Gastrocnemius medialis (tissue), 4 donors: Measurements from ENCODE around the gene MAVS. TPM values are rescaled to one million over a fixed set of nuclear protein-coding genes. Genes with fewer than 3 reads are reported as not detected.
A peak's percentile ranks its signal among the peaks of the same experiment; 100 is the strongest.

Experiments used
- ATAC-seq, 2 donors: fragments of 150-250 bp; one replicate each; pipeline ENCODE4 v1.9.1; 2016
- DNase-seq, 2 donors: peaks; one replicate each; pipeline ENCODE4 v3.0.0-alpha.2; 2019
- H3K27ac ChIP-seq, 4 donors: fragments of 200-600 bp; sonication (generic); 1 replicate in 1 of 4; 2 replicates in 3 of 4; pipeline ENCODE4 v1.5.1; 2016 to 2018; ENCODE audit warnings: mild to moderate bottlenecking in 2 of 4, moderate library complexity in 1 of 4
- H3K27me3 ChIP-seq, 3 donors: fragments of 200-600 bp; sonication (generic) in 2 of 3; 1 replicate in 1 of 3; 2 replicates in 2 of 3; pipeline versions ENCODE4 v1.5.1 to v1.6.0; 2016 to 2019; ENCODE audit warnings: mild to moderate bottlenecking in 1 of 3, moderate library complexity in 1 of 3
- H3K36me3 ChIP-seq, 2 donors: fragments of 200-600 bp; sonication (generic) in 1 of 2; one replicate each; pipeline ENCODE4 v1.5.1; 2017 to 2018
- H3K4me1 ChIP-seq, 2 donors: fragments of 200-600 bp; sonication (generic) in 1 of 2; one replicate each; pipeline ENCODE4 v1.5.1; 2016 to 2017; ENCODE audit warnings: mild to moderate bottlenecking in 2 of 2
- H3K4me3 ChIP-seq, 4 donors: fragments of 200-600 bp; sonication (generic) in 3 of 4; 1 replicate in 1 of 4; 2 replicates in 3 of 4; pipeline ENCODE4 v1.5.1; 2016 to 2019; ENCODE audit warnings: mild to moderate bottlenecking in 2 of 4
- H3K9me3 ChIP-seq, 3 donors: fragments of 200-600 bp; sonication (generic) in 2 of 3; 1 replicate in 1 of 3; 2 replicates in 2 of 3; pipeline ENCODE4 v1.5.1; 2016 to 2019
- CTCF ChIP-seq, 5 experiments: fragments of 450-650 bp in 3 of 5; fragments of 200-600 bp in 2 of 5; sonication (generic) in 2 of 5; IDR thresholded peaks in 4 of 5; conservative IDR thresholded peaks in 1 of 5; 1 replicate in 4 of 5; 2 replicates in 1 of 5; pipeline ENCODE4 v1.5.1; 2016 to 2019; ENCODE audit warnings: antibody characterized with exemption in 5 of 5, mild to moderate bottlenecking in 3 of 5, moderate library complexity in 3 of 5
- POLR2A ChIP-seq, 2 donors: fragments of 450-650 bp; IDR thresholded peaks; one replicate each; pipeline ENCODE4 v1.6.1; 2017; ENCODE audit warnings: antibody characterized with exemption in 2 of 2, mild to moderate bottlenecking in 2 of 2, moderate library complexity in 2 of 2
- in situ Hi-C, 4 donors: fragments of 200-750 bp; cut with MboI; loops; one replicate each; pipeline versions ENCODE4 v1.15.0 to v1.8.0; 2017; ENCODE audit warnings: low sequenced_read_pairs in 4 of 4
- intact Hi-C: fragments of 100-400 bp; cut with DNase I; formaldehyde crosslinking; loops from one replicate; pipeline ENCODE4 v1.15.1; 2023; ENCODE audit warnings: low total_unique reads
- total RNA-seq, 4 donors: library from RNA; depleted of rRNA; stranded (reverse); fragments of >200 nt; gene quantifications; one replicate each; pipeline versions ENCODE4 v1.1.0 to v1.2.3, GENCODE V29; 2016

Gene MAVS
- total RNA-seq = 10 to 100 TPM; 37.9 to 64.5 (median 44.4) TPM

- peak; percentile 90 to 95 for ATAC-seq
Observed at GRCh38 chr20:3846740-3847428, at the start of gene MAVS. TSS of gene MAVS (plus strand) at chr20:3846834. CDS start at chr20:3854625, 7,791 bp downstream.

GRCh38 chr20:3797226-3797545 is 49.4 kb upstream of the MAVS start:
- no peaks in the 10 kb centered on the region for H3K9me3 ChIP-seq
- TF ChIP-seq POLR2A (IDR thresholded peaks at IDR 0.05) = no peak
- no peak for TF ChIP-seq CTCF (IDR thresholded peaks at IDR 0.05 in 4 of 5, conservative IDR thresholded peaks at IDR 0.05 in 1 of 5)
- peak overlapping the region in 1 of 4 donors; percentile 48 for H3K27ac ChIP-seq
- H3K27me3 ChIP-seq = no peaks in the 10 kb centered on the region
- ATAC-seq (no peak), DNase-seq (no peak)
- H3K4me1 ChIP-seq = peaks cover 0 to 5% of the 10 kb centered on the region in 2 donors
- peak overlapping the region in 2 of 4 donors; percentile 70 to 79 for H3K4me3 ChIP-seq
- H3K36me3 ChIP-seq = no peaks in the 10 kb centered on the region
- intact Hi-C loops = no loop called here
- in situ Hi-C loops = no loop called here

More at GRCh38 chr20:3846740-3847428, at the start of gene MAVS:
- Histone ChIP-seq H3K27me3 (no peaks in the 10 kb centered on the region), H3K36me3 (no peaks in the 10 kb centered on the region), H3K4me3 (peak within 1 kb of the TSS; percentile 75 to 98 (median 84)), H3K9me3 (no peaks in the 10 kb centered on the region), H3K4me1 (peaks cover 9 to 13% of the 10 kb centered on the region in 2 donors), H3K27ac (peak within 1 kb of the TSS; percentile 95 to 98 (median 96))
- TF ChIP-seq POLR2A (IDR thresholded peaks at IDR 0.05) = peak; percentile 84 to 85
- TF ChIP-seq CTCF (IDR thresholded peaks at IDR 0.05 in 4 of 5, conservative IDR thresholded peaks at IDR 0.05 in 1 of 5) = peak in 1 of 5 experiments; percentile 13
- intact Hi-C loops = loop anchor here (1.0 to 2.0 kb wide), 3 partner anchors 27 to 60 kb away; partner anchors contain the start of genes AP5S1, CENPB and PANK2
- in situ Hi-C loops = no loop called here
- DNase-seq = peak; percentile 79 to 88

GRCh38 chr20:3797592-3798372 is 48.9 kb upstream of the MAVS start:
- no peaks in the 10 kb centered on the region for H3K36me3 ChIP-seq
- DNase-seq (no peak), ATAC-seq (no peak)
- intact Hi-C loops = no loop called here
- peak overlapping the region in 3 of 4 donors; percentile 13 to 48 (median 24) for H3K27ac ChIP-seq
- H3K4me1 ChIP-seq = peaks cover 0 to 5% of the 10 kb centered on the region in 2 donors
- peak overlapping the region in 1 of 4 donors; percentile 0 for H3K4me3 ChIP-seq
- no peaks in the 10 kb centered on the region for H3K9me3 ChIP-seq
- H3K27me3 ChIP-seq = no peaks in the 10 kb centered on the region
- no peak for TF ChIP-seq POLR2A (IDR thresholded peaks at IDR 0.05)
- TF ChIP-seq CTCF (IDR thresholded peaks at IDR 0.05 in 4 of 5, conservative IDR thresholded peaks at IDR 0.05 in 1 of 5) = no peak
- in situ Hi-C loops = no loop called here

- peaks cover 0 to 5% of the 10 kb centered on the region in 2 donors for H3K4me1 ChIP-seq
- no peak overlapping the region for H3K4me3 ChIP-seq
- no peaks in the 10 kb centered on the region for H3K36me3 ChIP-seq
- H3K27ac ChIP-seq = peak overlapping the region in 1 of 4 donors; percentile 48
- TF ChIP-seq POLR2A (IDR thresholded peaks at IDR 0.05) = no peak
- no peak for TF ChIP-seq CTCF (IDR thresholded peaks at IDR 0.05 in 4 of 5, conservative IDR thresholded peaks at IDR 0.05 in 1 of 5)
- H3K27me3 ChIP-seq = no peaks in the 10 kb centered on the region
- in situ Hi-C loops = no loop called here
- DNase-seq = no peak
- no peak for ATAC-seq
- no peaks in the 10 kb centered on the region for H3K9me3 ChIP-seq
- intact Hi-C loops = no loop called here
Observed at GRCh38 chr20:3798373-3798768, 48.3 kb upstream of the MAVS start.
